ENCODE results near the gene NPEPPS.

- no peak for TF ChIP-seq ZBTB33 (IDR thresholded peaks at IDR 0.05; ENCODE audit: borderline replicate concordance, low read depth)
- no peak for TF ChIP-seq CTCF (IDR thresholded peaks at IDR 0.05)
- TF ChIP-seq, protein P1, sequence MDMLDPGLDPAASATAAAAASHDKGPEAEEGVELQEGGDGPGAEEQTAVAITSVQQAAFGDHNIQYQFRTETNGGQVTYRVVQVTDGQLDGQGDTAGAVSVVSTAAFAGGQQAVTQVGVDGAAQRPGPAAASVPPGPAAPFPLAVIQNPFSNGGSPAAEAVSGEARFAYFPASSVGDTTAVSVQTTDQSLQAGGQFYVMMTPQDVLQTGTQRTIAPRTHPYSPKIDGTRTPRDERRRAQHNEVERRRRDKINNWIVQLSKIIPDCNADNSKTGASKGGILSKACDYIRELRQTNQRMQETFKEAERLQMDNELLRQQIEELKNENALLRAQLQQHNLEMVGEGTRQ (IDR thresholded peaks at IDR 0.05; ENCODE audit: borderline replicate concordance, low read depth, low read length), result no peak
- no peak for TF ChIP-seq FOSL2 (IDR thresholded peaks at IDR 0.05; ENCODE audit: borderline replicate concordance, low read depth)
These were observed 121.7 kb downstream of the NPEPPS start for GRCh38 chr17:47652570-47652969.

Measured in SK-N-SH (cell line).